Dermis blood vessel endothelial cell (primary cell): ENCODE data around the gene KCNH8. TPM values are rescaled to one million over a fixed set of nuclear protein-coding genes. Genes with fewer than 3 reads are reported as not detected.
"Not testable (repeated sequence)": the region's sequence is repeated elsewhere in the genome, so short reads cannot be mapped to it uniquely, and the experiment has no call there.

Experiments
- DNase-seq: peaks from one replicate; pipeline ENCODE4 v3.0.0; 2010
- total RNA-seq: library from RNA; depleted of rRNA; stranded (reverse); fragments of >200 nt; gene quantifications from 2 replicates; pipeline ENCODE4 v1.2.3, GENCODE V29; 2014

The KCNH8 gene
- under 0.01 and 0.05 TPM in 2 replicates for total RNA-seq

- DNase-seq, result no peak
Measured at GRCh38 chr3:19147905-19148767, at the start of gene KCNH8. Gene KCNH8 (plus strand): TSS chr3:19148510. CDS start chr3:19148720, 210 bp downstream.

GRCh38 chr3:19102654-19103290 is 45.5 kb upstream of the KCNH8 start:
- DNase-seq, result not testable (repeated sequence)

GRCh38 chr3:19103510-19103909 is 44.8 kb upstream of the KCNH8 start:
- DNase-seq, result no peak

- no peak for DNase-seq
Measured at GRCh38 chr3:19104459-19104858, 43.9 kb upstream of the KCNH8 start.

- DNase-seq, result no peak
Measured at GRCh38 chr3:19105826-19106225, 42.5 kb upstream of the KCNH8 start.

GRCh38 chr3:19106307-19106706 is 42.0 kb upstream of the KCNH8 start:
- no peak for DNase-seq

- DNase-seq, result no peak
Measured at GRCh38 chr3:19107719-19108118, 40.6 kb upstream of the KCNH8 start.

GRCh38 chr3:19110335-19110895 is 37.9 kb upstream of the KCNH8 start:
- no peak for DNase-seq

GRCh38 chr3:19114461-19114860 is 33.8 kb upstream of the KCNH8 start:
- no peak for DNase-seq

- no peak for DNase-seq
Measured at GRCh38 chr3:19116239-19116638, 32.1 kb upstream of the KCNH8 start.

- DNase-seq, result no peak
Measured at GRCh38 chr3:19124752-19125151, 23.6 kb upstream of the KCNH8 start.

GRCh38 chr3:19139863-19140262 is 8.4 kb upstream of the KCNH8 start:
- DNase-seq, result no peak

- peak; percentile 56 for DNase-seq
Measured at GRCh38 chr3:19146685-19147650, 1.3 kb upstream of the KCNH8 start.

GRCh38 chr3:19148768-19149091 is 420 bp downstream of the KCNH8 start:
- no peak for DNase-seq

- DNase-seq, result peak; percentile 39
Measured at GRCh38 chr3:19149368-19149767, 1.1 kb downstream of the KCNH8 start.

GRCh38 chr3:19151171-19151570 is 2.9 kb downstream of the KCNH8 start:
- DNase-seq, result no peak

GRCh38 chr3:19154693-19155250 is 6.5 kb downstream of the KCNH8 start:
- no peak for DNase-seq

- DNase-seq, result no peak
Measured at GRCh38 chr3:19155375-19155774, 7.1 kb downstream of the KCNH8 start.

GRCh38 chr3:19159966-19160635 is 11.8 kb downstream of the KCNH8 start:
- DNase-seq, result no peak

GRCh38 chr3:19165654-19166053 is 17.3 kb downstream of the KCNH8 start:
- DNase-seq, result no peak

- no peak for DNase-seq
Measured at GRCh38 chr3:19171794-19172193, 23.5 kb downstream of the KCNH8 start.

- DNase-seq, result no peak
Measured at GRCh38 chr3:19173945-19174344, 25.6 kb downstream of the KCNH8 start.
